ENCODE measurements around the gene C19orf33.

Gene C19orf33

GRCh38 chr19:38329651-38330050 lies 25.6 kb downstream of the C19orf33 start:
- no peaks in the 10 kb centered on the region for H4K20me1 ChIP-seq (ENCODE audit: insufficient read depth, low read length)
- H3K4me2 ChIP-seq (ENCODE audit: low read depth, low read length) = no peak overlapping the region
- no peak overlapping the region for H2AFZ ChIP-seq (ENCODE audit: low read length)
- H3K4me3 ChIP-seq (ENCODE audit: low read length) = no peak overlapping the region
- no peaks in the 10 kb centered on the region for H3F3A ChIP-seq (ENCODE audit: insufficient read depth, low read length)
- no peaks in the 10 kb centered on the region for H3K9me2 ChIP-seq (replicated peaks; ENCODE audit: insufficient read depth, low read length)
- no peaks in the 10 kb centered on the region for H3K36me3 ChIP-seq (replicated peaks; ENCODE audit: insufficient read depth, low read length)
- H3K27ac ChIP-seq (ENCODE audit: low read length) = no peak overlapping the region
- H3K4me1 ChIP-seq (ENCODE audit: low read length) = no peaks in the 10 kb centered on the region
- no peak for DNase-seq
- H3K9me3 ChIP-seq (replicated peaks; ENCODE audit: insufficient read depth, low read length) = no peaks in the 10 kb centered on the region
- H3K9ac ChIP-seq (ENCODE audit: low read length) = no peak overlapping the region
- peaks cover 10% of the 10 kb centered on the region; the same call in 1 of the 2 replicates for H3K27me3 ChIP-seq (replicated peaks; ENCODE audit: insufficient read depth, low read length)
- TF ChIP-seq EZH2phosphoT487 (IDR thresholded peaks at IDR 0.05; ENCODE audit: low read length) (no peak), CTCF (IDR thresholded peaks at IDR 0.05; ENCODE audit: low read length) (no peak), EZH2 (optimal IDR thresholded peaks at IDR 0.05; ENCODE audit: low read depth, low read length) (no peak)
- no peaks in the 10 kb centered on the region for H3K79me2 ChIP-seq (ENCODE audit: low read length)

- no peaks in the 10 kb centered on the region for H3K36me3 ChIP-seq (replicated peaks; ENCODE audit: insufficient read depth, low read length)
- no peak overlapping the region for H3K4me3 ChIP-seq (ENCODE audit: low read length)
- no peak overlapping the region for H3K27ac ChIP-seq (ENCODE audit: low read length)
- H3K4me2 ChIP-seq (ENCODE audit: low read depth, low read length) = no peak overlapping the region
- H3K9me2 ChIP-seq (replicated peaks; ENCODE audit: insufficient read depth, low read length) = no peaks in the 10 kb centered on the region
- DNase-seq = no peak
- TF ChIP-seq EZH2phosphoT487 (IDR thresholded peaks at IDR 0.05; ENCODE audit: low read length) = no peak
- TF ChIP-seq EZH2 (optimal IDR thresholded peaks at IDR 0.05; ENCODE audit: low read depth, low read length) = no peak
- TF ChIP-seq CTCF (IDR thresholded peaks at IDR 0.05; ENCODE audit: low read length) = no peak
- no peaks in the 10 kb centered on the region for H4K20me1 ChIP-seq (ENCODE audit: insufficient read depth, low read length)
- H3K4me1 ChIP-seq (ENCODE audit: low read length) = no peaks in the 10 kb centered on the region
- H3K27me3 ChIP-seq (replicated peaks; ENCODE audit: insufficient read depth, low read length) = peaks cover 10% of the 10 kb centered on the region; the same call in 1 of the 2 replicates
- H3F3A ChIP-seq (ENCODE audit: insufficient read depth, low read length) = peaks cover 9% of the 10 kb centered on the region
- no peaks in the 10 kb centered on the region for H3K79me2 ChIP-seq (ENCODE audit: low read length)
- H2AFZ ChIP-seq (ENCODE audit: low read length) = no peak overlapping the region
- no peaks in the 10 kb centered on the region for H3K9me3 ChIP-seq (replicated peaks; ENCODE audit: insufficient read depth, low read length)
- no peak overlapping the region for H3K9ac ChIP-seq (ENCODE audit: low read length)
Measured at GRCh38 chr19:38331728-38332127, 27.7 kb downstream of the C19orf33 start.

- H3K36me3 ChIP-seq (replicated peaks; ENCODE audit: insufficient read depth, low read length) = no peaks in the 10 kb centered on the region
- H3K9me2 ChIP-seq (replicated peaks; ENCODE audit: insufficient read depth, low read length) = no peaks in the 10 kb centered on the region
- no peak overlapping the region for H3K27ac ChIP-seq (ENCODE audit: low read length)
- no peaks in the 10 kb centered on the region for H3K9me3 ChIP-seq (replicated peaks; ENCODE audit: insufficient read depth, low read length)
- no peak for TF ChIP-seq CTCF (IDR thresholded peaks at IDR 0.05; ENCODE audit: low read length)
- TF ChIP-seq EZH2phosphoT487 (IDR thresholded peaks at IDR 0.05; ENCODE audit: low read length) = no peak
- no peak for TF ChIP-seq EZH2 (optimal IDR thresholded peaks at IDR 0.05; ENCODE audit: low read depth, low read length)
- DNase-seq = no peak
- peaks cover 13% of the 10 kb centered on the region for H3F3A ChIP-seq (ENCODE audit: insufficient read depth, low read length)
- H3K4me2 ChIP-seq (ENCODE audit: low read depth, low read length) = no peak overlapping the region
- peaks cover 10% of the 10 kb centered on the region; the same call in 1 of the 2 replicates for H3K27me3 ChIP-seq (replicated peaks; ENCODE audit: insufficient read depth, low read length)
- H4K20me1 ChIP-seq (ENCODE audit: insufficient read depth, low read length) = no peaks in the 10 kb centered on the region
- no peaks in the 10 kb centered on the region; the same call in 1 of the 2 replicates for H3K4me1 ChIP-seq (ENCODE audit: low read length)
- H3K9ac ChIP-seq (ENCODE audit: low read length) = no peak overlapping the region
- no peak overlapping the region for H2AFZ ChIP-seq (ENCODE audit: low read length)
- no peak overlapping the region for H3K4me3 ChIP-seq (ENCODE audit: low read length)
- H3K79me2 ChIP-seq (ENCODE audit: low read length) = no peaks in the 10 kb centered on the region
Measured at GRCh38 chr19:38333245-38333644, 29.2 kb downstream of the C19orf33 start.
